Osteoblast (primary cell): ENCODE measurements around the gene LRCH3. TPM values are rescaled to one million over a fixed set of nuclear protein-coding genes. Genes with fewer than 3 reads are reported as not detected.

Experiments
- DNase-seq: peaks from one replicate; pipeline ENCODE4 v3.0.0; 2011; ENCODE audit warnings: low spot score, mixed read lengths; ENCODE audit not compliant: insufficient read length; ENCODE audit errors: missing footprints
- H2AFZ ChIP-seq: 2 replicates; pipeline ENCODE4 v1.6.0; 2011; ENCODE audit warnings: mild to moderate bottlenecking, low read length
- H3K27ac ChIP-seq: 2 replicates; pipeline ENCODE4 v1.5.1; 2011; ENCODE audit warnings: mild to moderate bottlenecking, low read depth, low read length, moderate library complexity
- H3K27me3 ChIP-seq: 2 replicates; pipeline ENCODE4 v1.6.0; 2012; ENCODE audit warnings: mild to moderate bottlenecking, control low read depth, inconsistent platforms, low read length, moderate library complexity; ENCODE audit not compliant: insufficient read depth
- H3K36me3 ChIP-seq: 2 replicates; pipeline ENCODE4 v1.5.1; 2011; ENCODE audit warnings: mild to moderate bottlenecking, low read length, control low read depth, moderate library complexity; ENCODE audit not compliant: insufficient read depth
- H3K4me1 ChIP-seq: 2 replicates; pipeline ENCODE4 v1.5.1; 2011; ENCODE audit warnings: mild to moderate bottlenecking, low read length, control low read depth, moderate library complexity; ENCODE audit not compliant: insufficient read depth
- H3K4me2 ChIP-seq: 2 replicates; pipeline ENCODE4 v1.6.0; 2011; ENCODE audit warnings: mild to moderate bottlenecking, low read length; ENCODE audit not compliant: insufficient read depth
- H3K4me3 ChIP-seq: fragments of 200-600 bp; sonication (generic); 3 replicates; pipeline ENCODE4 v1.5.1; 2012; ENCODE audit warnings: mild to moderate bottlenecking, low read length, inconsistent platforms; ENCODE audit not compliant: insufficient read depth
- H3K79me2 ChIP-seq: 2 replicates; pipeline ENCODE4 v1.6.0; 2012; ENCODE audit warnings: mild to moderate bottlenecking, low read length, control low read depth, inconsistent platforms; ENCODE audit not compliant: insufficient read depth
- H3K9me3 ChIP-seq: 2 replicates; pipeline ENCODE4 v1.5.1; 2011; ENCODE audit warnings: low read depth, low read length, control low read depth
- H4K20me1 ChIP-seq: 2 replicates; pipeline ENCODE4 v1.6.0; 2012; ENCODE audit warnings: mild to moderate bottlenecking, low read length, control low read depth; ENCODE audit not compliant: insufficient read depth
- total RNA-seq: library from RNA; depleted of rRNA; stranded (reverse); fragments of >200 nt; gene quantifications from 2 replicates; pipeline ENCODE4 v1.2.3, GENCODE V29; 2012
- TF ChIP-seq, protein P1 (sequence below): IDR thresholded peaks from 2 replicates; pipeline ENCODE4 v1.5.1; 2011; ENCODE audit warnings: mild to moderate bottlenecking, low read depth, low read length, moderate library complexity; ENCODE audit errors: extremely low read depth

LRCH3 gene
- total RNA-seq, 1 donor, result 91.6 TPM

DNA sequence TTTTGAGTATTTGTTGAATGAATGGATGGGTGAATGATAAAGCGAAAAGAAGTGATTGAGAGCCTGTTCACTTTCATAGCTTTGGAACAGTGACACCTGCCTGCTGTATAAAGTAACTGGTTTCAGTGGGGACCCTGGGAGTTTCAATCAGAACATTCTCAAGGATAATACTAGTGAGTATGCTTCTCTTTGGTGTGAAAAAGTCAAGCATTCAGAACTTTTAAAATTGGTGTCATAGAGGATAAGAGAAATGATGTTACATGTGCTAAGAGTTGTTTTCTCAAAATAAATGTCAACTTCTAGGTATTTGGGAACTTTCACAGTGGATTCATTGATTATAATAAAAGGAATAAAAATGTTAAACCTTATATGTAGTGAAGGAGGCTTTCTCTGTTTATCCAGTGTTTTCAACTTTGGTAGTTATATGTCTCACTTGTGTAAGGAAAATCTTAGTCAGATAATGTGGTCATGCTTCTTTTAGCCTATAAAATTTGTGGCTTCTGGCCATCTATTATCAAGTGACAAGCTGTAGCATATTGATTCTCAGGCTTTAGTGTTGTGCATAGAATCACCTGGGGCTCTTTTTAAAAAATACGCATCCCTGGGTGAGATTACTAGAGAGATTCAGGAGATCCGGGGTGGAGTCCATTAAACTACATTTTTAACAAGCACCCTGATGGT is 11.9 kb downstream of the LRCH3 start:
- Histone ChIP-seq H3K27ac (peak overlapping the region; percentile 78), H3K79me2 (peaks cover 98% of the 10 kb centered on the region), H3K4me3 (no peak overlapping the region), H3K9me3 (no peaks in the 10 kb centered on the region), H3K27me3 (no peaks in the 10 kb centered on the region), H3K4me2 (no peak overlapping the region), H3K4me1 (peaks cover 39% of the 10 kb centered on the region), H4K20me1 (peaks cover 30% of the 10 kb centered on the region), H3K36me3 (no peaks in the 10 kb centered on the region), H2AFZ (no peak overlapping the region)
- TF ChIP-seq, protein P1, sequence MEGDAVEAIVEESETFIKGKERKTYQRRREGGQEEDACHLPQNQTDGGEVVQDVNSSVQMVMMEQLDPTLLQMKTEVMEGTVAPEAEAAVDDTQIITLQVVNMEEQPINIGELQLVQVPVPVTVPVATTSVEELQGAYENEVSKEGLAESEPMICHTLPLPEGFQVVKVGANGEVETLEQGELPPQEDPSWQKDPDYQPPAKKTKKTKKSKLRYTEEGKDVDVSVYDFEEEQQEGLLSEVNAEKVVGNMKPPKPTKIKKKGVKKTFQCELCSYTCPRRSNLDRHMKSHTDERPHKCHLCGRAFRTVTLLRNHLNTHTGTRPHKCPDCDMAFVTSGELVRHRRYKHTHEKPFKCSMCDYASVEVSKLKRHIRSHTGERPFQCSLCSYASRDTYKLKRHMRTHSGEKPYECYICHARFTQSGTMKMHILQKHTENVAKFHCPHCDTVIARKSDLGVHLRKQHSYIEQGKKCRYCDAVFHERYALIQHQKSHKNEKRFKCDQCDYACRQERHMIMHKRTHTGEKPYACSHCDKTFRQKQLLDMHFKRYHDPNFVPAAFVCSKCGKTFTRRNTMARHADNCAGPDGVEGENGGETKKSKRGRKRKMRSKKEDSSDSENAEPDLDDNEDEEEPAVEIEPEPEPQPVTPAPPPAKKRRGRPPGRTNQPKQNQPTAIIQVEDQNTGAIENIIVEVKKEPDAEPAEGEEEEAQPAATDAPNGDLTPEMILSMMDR, result no peak
- no peak for DNase-seq

DNA sequence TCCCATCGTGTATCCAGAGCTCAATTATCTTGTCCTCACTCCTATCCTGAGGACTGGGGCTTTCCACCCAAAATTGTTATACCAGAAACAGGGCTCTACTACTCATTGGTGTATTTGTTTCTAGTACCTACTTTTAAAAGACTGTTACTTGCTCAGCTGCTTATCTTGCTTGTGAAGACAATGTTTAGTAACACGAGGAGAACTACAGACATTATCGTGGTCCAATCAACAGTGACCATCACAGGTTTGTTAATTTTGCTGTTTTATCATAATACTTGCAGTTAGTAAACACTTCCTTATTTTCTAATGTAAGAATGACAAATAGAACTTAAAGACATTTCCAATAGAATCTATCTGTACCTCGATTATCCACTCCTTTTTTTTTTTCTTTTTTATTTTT is 13.5 kb downstream of the LRCH3 start:
- no peak overlapping the region for H3K27ac ChIP-seq
- peaks cover 28% of the 10 kb centered on the region for H4K20me1 ChIP-seq
- no peak overlapping the region for H2AFZ ChIP-seq
- no peaks in the 10 kb centered on the region for H3K36me3 ChIP-seq
- no peak for DNase-seq
- H3K4me1 ChIP-seq, result peaks cover 42% of the 10 kb centered on the region
- H3K79me2 ChIP-seq, result peaks cover 97% of the 10 kb centered on the region
- H3K27me3 ChIP-seq, result no peaks in the 10 kb centered on the region
- TF ChIP-seq, protein P1, result no peak
- no peak overlapping the region for H3K4me2 ChIP-seq
- H3K9me3 ChIP-seq, result no peaks in the 10 kb centered on the region
- no peak overlapping the region for H3K4me3 ChIP-seq

DNA sequence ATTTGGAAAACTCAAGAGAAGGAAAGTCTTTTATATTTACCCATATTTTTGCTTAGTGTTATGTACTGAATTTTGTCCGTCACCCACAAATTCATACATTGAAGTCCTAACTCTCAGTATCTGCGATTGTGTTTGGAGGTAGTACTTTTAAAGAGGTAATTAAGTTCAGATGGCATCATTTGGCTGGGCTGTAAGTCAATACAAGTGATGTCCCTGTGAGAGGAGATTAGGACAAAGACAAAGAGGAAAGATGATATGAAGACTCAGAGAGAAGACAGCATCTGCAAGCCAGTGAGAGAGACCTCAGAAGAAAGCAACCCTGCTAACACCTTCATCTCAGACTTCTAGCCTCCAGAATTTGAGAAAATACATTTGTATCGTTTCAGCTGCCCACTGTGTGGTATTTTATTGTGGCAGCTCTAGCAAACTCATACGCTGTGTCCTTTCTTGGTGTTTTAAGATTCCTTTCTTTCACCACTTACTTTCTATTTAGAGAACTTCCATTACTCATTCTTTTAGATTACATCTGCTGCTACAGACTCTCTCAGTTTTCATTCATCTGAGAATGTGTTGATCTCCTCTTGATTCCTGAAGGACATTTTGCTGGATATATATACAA is 17.0 kb downstream of the LRCH3 start:
- peaks cover 43% of the 10 kb centered on the region for H3K4me1 ChIP-seq
- H3K27ac ChIP-seq, result peak overlapping the region; percentile 82
- no peaks in the 10 kb centered on the region for H3K27me3 ChIP-seq
- H4K20me1 ChIP-seq, result peaks cover 24% of the 10 kb centered on the region
- H3K36me3 ChIP-seq, result no peaks in the 10 kb centered on the region
- H3K4me2 ChIP-seq, result peak overlapping the region; percentile 70
- peak; percentile 30 for DNase-seq
- H2AFZ ChIP-seq, result no peak overlapping the region
- peak overlapping the region; percentile 4 for H3K4me3 ChIP-seq
- H3K79me2 ChIP-seq, result peaks cover 94% of the 10 kb centered on the region
- TF ChIP-seq, protein P1, result no peak
- H3K9me3 ChIP-seq, result no peaks in the 10 kb centered on the region

DNA sequence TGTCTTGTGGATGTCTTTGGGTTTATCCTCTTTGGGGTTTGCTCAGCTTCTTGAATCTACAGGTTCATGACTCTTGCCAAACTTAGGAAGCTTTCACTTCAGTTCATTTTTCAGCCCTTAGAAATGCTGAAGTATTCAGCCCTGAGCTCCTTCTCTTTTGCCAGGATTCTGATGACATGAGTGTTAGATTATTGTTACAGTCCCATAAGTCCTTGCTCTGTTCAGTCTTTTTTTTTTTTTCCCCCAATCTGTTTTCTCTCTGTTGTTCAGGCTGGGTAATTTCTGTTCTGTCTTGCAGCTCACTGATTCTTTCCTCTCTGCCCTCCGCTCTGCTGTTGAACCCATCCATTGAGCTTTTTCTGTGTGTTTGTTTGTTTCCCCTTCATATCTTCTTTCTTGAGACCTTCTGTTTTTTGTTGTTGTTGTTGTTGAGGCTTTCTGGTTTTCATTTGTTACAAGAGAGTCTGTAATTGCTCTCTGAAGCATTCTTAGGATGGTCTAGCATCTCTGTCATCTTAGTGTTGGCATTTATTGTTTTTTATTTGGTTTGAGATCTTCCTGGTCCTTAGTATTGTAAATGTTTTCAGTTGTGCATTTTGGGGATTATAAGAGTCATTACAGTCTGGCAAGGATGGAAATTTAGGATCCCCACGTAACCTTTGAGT is 18.4 kb downstream of the LRCH3 start:
- DNase-seq, result peak; percentile 77

More for the DNA sequence above, 18.4 kb downstream of the LRCH3 start:
- H3K4me1 ChIP-seq, result peaks cover 43% of the 10 kb centered on the region
- H3K4me2 ChIP-seq, result peak overlapping the region; percentile 78
- peak overlapping the region; percentile 45 for H2AFZ ChIP-seq
- no peaks in the 10 kb centered on the region for H3K36me3 ChIP-seq
- peaks cover 93% of the 10 kb centered on the region for H3K79me2 ChIP-seq
- H3K27me3 ChIP-seq, result no peaks in the 10 kb centered on the region
- peak overlapping the region; percentile 82 for H3K27ac ChIP-seq
- TF ChIP-seq, protein P1, result no peak
- H3K4me3 ChIP-seq, result peak overlapping the region; percentile 25
- no peaks in the 10 kb centered on the region for H3K9me3 ChIP-seq
- H4K20me1 ChIP-seq, result peaks cover 23% of the 10 kb centered on the region
